ENCODE data around the gene PIP4K2A. TPM values are rescaled to one million over a fixed set of nuclear protein-coding genes. Genes with fewer than 3 reads are reported as not detected.

The PIP4K2A gene
- total and polyA plus RNA-seq, 9 donors, result 4.3 to 85.6 (median 18.4) TPM

DNA sequence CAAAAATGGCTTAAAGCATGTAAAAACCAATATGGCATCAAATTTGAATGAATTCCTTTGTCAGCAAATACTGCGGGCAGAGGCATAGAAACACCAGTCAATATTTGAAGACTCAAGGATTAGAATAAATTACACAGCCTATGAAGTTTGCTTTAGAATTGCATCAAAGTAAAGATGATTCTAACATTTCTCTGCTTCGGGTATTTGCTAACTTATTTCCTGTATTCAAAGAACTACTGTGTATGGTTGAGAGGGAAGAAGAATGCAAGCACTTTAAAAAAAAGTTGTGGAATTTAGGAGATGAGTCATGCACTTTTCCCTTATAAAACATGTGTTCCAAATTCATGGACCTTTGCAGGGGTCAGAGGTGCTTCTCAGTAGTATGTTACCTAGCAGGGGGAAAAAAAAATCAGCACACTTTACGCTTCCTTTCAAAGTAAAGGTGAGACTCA lies 90.1 kb downstream of the PIP4K2A start:
- H3K4me1 ChIP-seq (ENCODE audit: insufficient read depth), result peaks cover 6% of the 10 kb centered on the region
- H3K27ac ChIP-seq, result no peak overlapping the region
- H3K27me3 ChIP-seq, result no peaks in the 10 kb centered on the region
- intact Hi-C loops (cut with DNase I), result no loop called here
- 20 to 38% (median 28%) methylated on average over 3 of the region's 3 CpGs for WGBS, 3 donors
- H3K4me3 ChIP-seq, result no peak overlapping the region
- TF ChIP-seq POLR2A (IDR thresholded peaks at IDR 0.05), result no peak
- TF ChIP-seq EP300 (IDR thresholded peaks at IDR 0.05), result no peak
- no peak for TF ChIP-seq CTCF (IDR thresholded peaks at IDR 0.05)
- H3K9me3 ChIP-seq, result no peaks in the 10 kb centered on the region
- no peaks in the 10 kb centered on the region for H3K36me3 ChIP-seq
- no peak for DNase-seq

DNA sequence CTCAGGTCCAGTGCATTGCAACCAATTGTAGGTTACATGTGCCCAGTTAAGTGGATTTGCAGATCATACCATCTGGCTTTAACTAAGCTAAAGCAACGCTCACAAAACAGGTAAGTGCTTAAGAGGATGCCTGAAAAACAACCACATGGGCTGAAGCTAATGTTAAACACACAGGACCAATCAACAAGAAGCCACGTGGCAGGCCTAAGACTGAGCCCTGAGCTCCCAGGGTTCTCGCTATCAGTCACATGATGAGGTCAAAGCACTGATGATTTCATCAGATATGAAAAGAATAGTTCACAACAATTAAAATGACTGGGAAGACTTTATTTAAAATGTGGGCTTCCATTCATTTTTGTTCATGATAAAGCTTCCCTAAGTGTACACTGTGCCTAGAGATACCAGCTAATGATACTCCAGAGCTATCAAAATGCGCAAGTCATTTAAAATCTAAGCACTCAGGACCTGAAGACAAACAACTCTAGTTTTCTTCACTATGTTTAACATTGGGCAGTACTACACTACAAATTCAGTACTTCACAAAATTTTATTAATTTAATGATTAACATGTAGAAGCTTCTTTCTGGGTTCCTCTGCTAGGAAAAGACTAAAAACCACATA lies 90.6 kb downstream of the PIP4K2A start:
- Histone ChIP-seq H3K27me3 (no peaks in the 10 kb centered on the region), H3K4me1 (ENCODE audit: insufficient read depth) (peaks cover 6% of the 10 kb centered on the region), H3K9me3 (no peaks in the 10 kb centered on the region), H3K27ac (no peak overlapping the region), H3K4me3 (no peak overlapping the region), H3K36me3 (no peaks in the 10 kb centered on the region)
- DNase-seq, result no peak
- 91 to 94% (median 93%) methylated on average over 4 of the region's 4 CpGs for WGBS, 3 donors
- intact Hi-C loops (cut with DNase I), result no loop called here
- TF ChIP-seq CTCF (IDR thresholded peaks at IDR 0.05), result no peak
- no peak for TF ChIP-seq POLR2A (IDR thresholded peaks at IDR 0.05)
- TF ChIP-seq EP300 (IDR thresholded peaks at IDR 0.05), result no peak

DNA sequence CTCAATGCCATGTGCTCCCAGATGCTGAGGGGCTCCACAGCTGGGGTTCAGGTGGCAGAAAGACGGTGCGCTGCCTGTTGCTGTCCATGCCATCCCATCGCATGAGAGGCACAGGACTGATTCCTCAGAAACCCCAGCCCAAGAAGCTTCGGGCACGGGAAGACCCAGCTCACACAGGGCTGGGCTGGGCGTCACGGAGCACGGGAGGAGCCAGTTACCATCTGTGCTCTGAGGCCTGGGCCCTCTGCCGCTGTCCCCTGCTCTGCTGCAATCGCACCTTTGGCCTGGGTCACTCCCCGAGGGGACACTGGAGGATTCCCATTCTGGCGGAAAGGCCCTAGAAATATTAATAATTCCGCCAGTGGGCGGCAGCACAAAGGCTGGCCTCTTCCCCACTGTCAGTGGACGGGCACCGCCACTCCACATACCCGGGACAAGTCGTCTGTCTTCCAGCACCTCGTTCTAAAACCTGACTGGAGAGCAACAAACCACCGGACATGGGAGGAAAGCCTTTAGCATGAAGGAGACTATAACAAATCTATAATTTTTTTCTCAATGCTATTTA lies 92.1 kb downstream of the PIP4K2A start:
- H3K27me3 ChIP-seq, result no peaks in the 10 kb centered on the region
- H3K36me3 ChIP-seq, result no peaks in the 10 kb centered on the region
- no peak overlapping the region for H3K27ac ChIP-seq
- 92 to 97% (median 93%) methylated on average over 20 of the region's 20 CpGs for WGBS, 3 donors
- TF ChIP-seq CTCF (IDR thresholded peaks at IDR 0.05) (no peak), POLR2A (IDR thresholded peaks at IDR 0.05) (no peak), EP300 (IDR thresholded peaks at IDR 0.05) (no peak)
- intact Hi-C loops (cut with DNase I), result no loop called here
- DNase-seq, result no peak
- no peak overlapping the region for H3K4me3 ChIP-seq
- peaks cover 14% of the 10 kb centered on the region for H3K4me1 ChIP-seq (ENCODE audit: insufficient read depth)
- no peaks in the 10 kb centered on the region for H3K9me3 ChIP-seq

- Histone ChIP-seq H3K27me3 (no peaks in the 10 kb centered on the region), H3K4me3 (no peak overlapping the region), H3K9me3 (no peaks in the 10 kb centered on the region), H3K36me3 (no peaks in the 10 kb centered on the region), H3K27ac (no peak overlapping the region), H3K4me1 (ENCODE audit: insufficient read depth) (peaks cover 14% of the 10 kb centered on the region)
- intact Hi-C loops (cut with DNase I), result no loop called here
- no peak for DNase-seq
- WGBS, 3 donors, result 88 to 95% (median 90%) methylated on average over 3 of the region's 3 CpGs
- TF ChIP-seq POLR2A (IDR thresholded peaks at IDR 0.05), result no peak
- no peak for TF ChIP-seq CTCF (IDR thresholded peaks at IDR 0.05)
- TF ChIP-seq EP300 (IDR thresholded peaks at IDR 0.05), result no peak
Observed at GRCh38 chr10:22621726-22622125, 92.7 kb downstream of the PIP4K2A start.
